ENCODE results near the gene NUAK1. TPM values are rescaled to one million over a fixed set of nuclear protein-coding genes. Genes with fewer than 3 reads are reported as not detected.

The NUAK1 gene
- total RNA-seq, 1 experiment from 2014 or later, result 7.4 TPM

GRCh38 chr12:106084014-106084671, 54.6 kb downstream of the NUAK1 start:
- no peaks in the 10 kb centered on the region for H3K36me3 ChIP-seq (ENCODE audit: control insufficient read depth in 1 of 2, insufficient read depth in 2 of 2, low read length in 2 of 2)
- H3K9me2 ChIP-seq (ENCODE audit: insufficient read depth), result no peaks in the 10 kb centered on the region
- no peak overlapping the region for H3K27ac ChIP-seq (ENCODE audit: low read depth, low read length)
- H3K4me3 ChIP-seq (replicated peaks in 1 of 2; ENCODE audit: low read depth in 1 of 2, low read length in 2 of 2), result no peak overlapping the region
- ChIA-PET RAD21 (ENCODE audit: low non-redundant PET in 1 of 2, low total read pairs in 2 of 2, uncharacterized antibody in 2 of 2, unreplicated experiment in 2 of 2) (no interaction called here), CTCF (no interaction called here), POLR2A (no interaction called here)
- peak overlapping the region; percentile 27; the same call in 1 of the 2 replicates for H3K9ac ChIP-seq (ENCODE audit: low read length)
- DNase-seq (ENCODE audit: low read depth, low spot score), result peak; percentile 40
- no peaks in the 10 kb centered on the region for H3K79me2 ChIP-seq (ENCODE audit: insufficient read depth, low read length)
- no peaks in the 10 kb centered on the region for H3K27me3 ChIP-seq (ENCODE audit: insufficient read depth, low read length)
- H4K20me1 ChIP-seq (ENCODE audit: insufficient read depth), result no peaks in the 10 kb centered on the region
- peak overlapping the region; percentile 65 for H3K4me2 ChIP-seq (ENCODE audit: low read length)
- peaks cover 17 to 18% of the 10 kb centered on the region in 2 experiments for H3K4me1 ChIP-seq (ENCODE audit: control insufficient read depth in 1 of 2, insufficient read depth in 2 of 2, low read length in 2 of 2)
- intact Hi-C loops (cut with micrococcal nuclease), result no loop called here
- H2AFZ ChIP-seq (ENCODE audit: low read depth, low read length, poor library complexity, severe bottlenecking), result no peak overlapping the region
- peak; percentile 90 for ATAC-seq
- BruUV-seq (replicated peaks), result no TSS peak
- H3K9me3 ChIP-seq (ENCODE audit: control insufficient read depth in 1 of 2, insufficient read depth in 1 of 2, low read depth in 1 of 2, low read length in 2 of 2), result no peaks in the 10 kb centered on the region
- no peak for TF ChIP-seq SIN3A (IDR thresholded peaks at IDR 0.05; ENCODE audit: low read depth)
- no peak for TF ChIP-seq REST (IDR thresholded peaks at IDR 0.05; ENCODE audit: low read depth)
- no peak for TF ChIP-seq ELF1 (IDR thresholded peaks at IDR 0.05; ENCODE audit: borderline replicate concordance, low read depth)
- peak; percentile 34 for TF ChIP-seq JUND (IDR thresholded peaks at IDR 0.05)
- 0 out of 2 replicates have a peak, but pooled peaks have one; percentile 27 for TF ChIP-seq SP1 (IDR thresholded peaks at IDR 0.05; ENCODE audit: low read depth)
- TF ChIP-seq CEBPB (IDR thresholded peaks at IDR 0.05; ENCODE audit: low read depth), result no peak
- no peak for TF ChIP-seq POLR2A (IDR thresholded peaks at IDR 0.05; ENCODE audit: borderline replicate concordance, extremely low read depth, insufficient read depth, insufficient read length)
- peak; percentile 27; the same call in 1 of the 2 replicates for TF ChIP-seq FOSL1 (IDR thresholded peaks at IDR 0.05; ENCODE audit: low read depth)

Data from HCT116 (cell line).